HG02678 (cell line): ENCODE data around the gene MRPS6.
A peak's percentile ranks its signal among the peaks of the same experiment; 100 is the strongest.

Experiments
- ATAC-seq: cut with Tn5 transposase; IDR thresholded peaks from one replicate; pipeline ENCODE4 v1.9.1; 2021; ENCODE audit warnings: mild to moderate bottlenecking, moderate library complexity; ENCODE audit not compliant: unreplicated experiment

Gene MRPS6

GRCh38 chr21:34097442-34097841 is 24.1 kb downstream of the MRPS6 start:
- no peak for ATAC-seq

- no peak for ATAC-seq
Observed at GRCh38 chr21:34100337-34100736, 27.0 kb downstream of the MRPS6 start.

DNA sequence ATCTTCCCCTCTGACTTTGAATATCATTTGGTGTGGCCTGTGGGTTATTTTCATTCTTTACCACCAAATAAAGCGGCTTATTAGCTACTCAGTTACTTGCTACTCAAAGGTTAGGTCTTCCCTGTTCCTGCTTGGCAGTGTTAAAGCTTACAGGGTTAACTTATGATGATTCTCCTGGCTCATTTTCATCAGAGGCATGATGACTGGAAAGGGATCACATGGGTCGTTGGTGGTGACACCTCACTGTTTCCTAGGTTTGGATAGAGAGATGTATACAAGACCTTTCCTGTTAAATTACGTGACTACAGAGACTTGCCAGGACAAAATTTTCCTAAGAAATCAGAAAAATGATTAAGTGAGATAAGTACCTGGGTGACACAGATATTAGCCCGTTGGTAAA is 27.4 kb downstream of the MRPS6 start:
- no peak for ATAC-seq

DNA sequence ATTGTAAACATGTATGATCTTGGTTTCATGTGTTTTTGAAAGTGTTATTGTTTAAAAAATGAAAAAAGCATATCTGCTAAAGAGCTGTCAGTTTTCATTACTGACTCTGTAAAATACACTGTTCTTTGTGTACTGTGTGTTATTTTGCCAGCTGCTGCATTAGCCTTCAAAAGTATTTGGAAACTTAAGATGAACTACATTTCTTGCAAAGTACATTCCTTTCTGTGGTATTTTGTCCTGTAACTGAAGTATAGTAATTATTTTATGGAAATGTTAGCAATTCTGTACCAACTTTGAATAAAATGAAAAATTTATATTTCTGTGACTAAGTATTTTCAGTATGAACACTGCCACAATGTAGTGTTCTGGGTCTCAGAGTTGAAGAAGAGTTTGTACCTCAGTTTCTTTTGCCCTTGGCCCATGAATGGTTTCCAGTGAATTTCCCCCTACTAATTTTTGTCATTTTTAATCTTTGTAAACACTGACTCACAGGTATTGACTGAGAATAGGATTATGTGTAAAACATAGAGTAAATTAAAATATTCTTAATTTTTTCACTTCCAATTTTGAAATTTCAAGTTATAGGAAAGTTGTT is 32.7 kb downstream of the MRPS6 start:
- ATAC-seq = no peak

GRCh38 chr21:34107606-34108005 is 34.2 kb downstream of the MRPS6 start:
- ATAC-seq = no peak

- ATAC-seq = no peak
Observed at GRCh38 chr21:34109075-34109474, 35.7 kb downstream of the MRPS6 start.

DNA sequence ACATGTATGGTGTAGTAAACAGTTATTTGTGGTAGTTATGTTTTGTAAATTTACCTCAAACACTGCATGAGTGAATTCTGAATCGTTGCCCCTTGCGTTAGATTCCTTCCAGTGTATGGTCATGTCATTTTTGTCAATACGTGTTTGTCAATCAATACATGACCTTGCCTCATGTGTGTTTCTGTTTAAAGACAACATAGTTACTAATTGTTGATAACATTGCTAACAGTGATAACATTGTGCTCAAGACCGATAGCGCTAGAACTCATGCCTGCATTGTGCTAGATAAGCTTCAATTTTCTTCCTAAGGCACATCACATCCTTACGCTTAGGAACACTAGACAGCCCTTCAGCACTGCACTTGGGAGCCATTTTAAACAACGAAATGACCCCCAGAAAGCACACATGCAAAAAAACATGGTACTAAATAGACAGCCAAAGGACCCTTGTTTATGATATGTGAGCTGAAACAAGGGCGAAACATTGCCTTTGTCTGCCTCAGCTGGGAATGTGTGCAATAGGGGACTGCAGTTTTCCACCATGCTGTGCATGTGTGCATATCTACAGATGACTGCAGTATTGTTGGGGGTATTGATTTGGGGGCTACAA is 37.3 kb downstream of the MRPS6 start:
- no peak for ATAC-seq

DNA sequence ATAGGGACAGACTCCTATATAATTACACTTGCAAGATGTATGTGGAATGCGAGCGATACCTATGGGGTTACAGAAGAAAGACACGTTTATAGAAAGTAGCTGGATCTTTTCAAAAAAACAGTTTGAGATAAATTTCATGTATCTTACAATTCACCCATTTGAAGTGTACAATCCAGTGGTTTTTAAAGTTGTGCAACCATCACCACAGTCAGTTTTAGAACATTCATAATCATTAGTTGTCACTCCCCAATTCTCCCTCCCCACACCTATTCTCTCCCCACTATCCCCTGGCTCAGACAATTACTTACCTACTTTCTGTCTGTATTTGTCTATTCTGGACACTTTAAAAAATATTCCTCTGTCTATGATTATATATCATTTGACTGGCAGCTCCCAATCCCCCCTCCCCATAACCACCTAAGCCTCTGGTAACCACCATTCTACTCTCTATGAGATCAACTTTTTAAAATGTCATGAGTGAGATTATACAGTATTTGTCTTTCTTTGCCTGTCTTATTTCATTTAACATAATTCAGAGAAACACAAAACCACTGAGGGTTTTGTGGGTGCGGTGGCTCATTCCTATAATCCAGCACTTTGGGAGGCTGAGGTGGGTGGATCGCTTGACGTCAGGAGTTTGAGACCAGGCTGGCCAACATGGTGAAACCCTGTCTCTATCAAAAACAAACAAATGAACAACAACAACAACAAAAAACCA is 39.1 kb downstream of the MRPS6 start:
- ATAC-seq = no peak

GRCh38 chr21:34113842-34114241 is 40.5 kb downstream of the MRPS6 start:
- ATAC-seq = no peak

DNA sequence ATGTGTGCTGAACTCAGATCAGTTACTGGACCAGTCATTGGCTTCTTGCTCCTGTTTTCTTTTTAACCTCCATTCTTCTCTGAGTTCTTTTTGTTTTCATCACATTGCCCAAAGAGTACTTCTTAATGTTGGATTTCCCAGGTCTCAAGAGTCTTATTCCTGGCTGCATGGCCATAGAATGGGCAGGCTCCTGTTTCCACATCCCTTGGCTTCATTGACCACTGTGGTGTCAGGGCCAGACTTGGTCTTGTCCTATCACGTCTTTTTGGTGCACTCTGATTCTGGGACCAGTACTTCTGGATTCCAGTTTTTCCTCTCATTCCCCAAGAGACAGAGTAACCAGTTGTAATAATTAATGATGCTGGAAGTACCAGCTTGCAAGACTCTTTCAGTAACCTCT is 41.8 kb downstream of the MRPS6 start:
- ATAC-seq = no peak

- ATAC-seq = no peak
Observed at GRCh38 chr21:34116569-34116968, 43.2 kb downstream of the MRPS6 start.

DNA sequence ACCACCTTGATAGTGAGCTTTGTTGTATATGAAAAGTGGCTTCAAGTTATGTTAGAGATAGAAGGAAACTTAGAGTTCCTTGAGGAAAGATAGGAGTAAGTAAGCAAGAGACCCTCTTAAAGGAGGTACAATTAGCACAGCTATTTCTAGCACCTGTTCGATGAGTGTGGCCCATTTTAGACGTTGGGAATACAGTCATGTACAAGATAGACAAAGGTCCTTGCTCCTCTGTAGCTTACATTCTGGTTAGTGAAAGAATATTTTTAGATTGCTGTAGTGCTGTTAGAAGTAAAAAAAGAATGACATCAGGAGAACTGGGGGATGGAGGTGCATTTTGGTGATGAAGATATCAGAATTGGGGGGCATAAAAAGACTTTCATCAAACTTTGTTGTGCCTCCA is 47.5 kb downstream of the MRPS6 start:
- ATAC-seq = no peak

GRCh38 chr21:34122047-34122446 is 48.7 kb downstream of the MRPS6 start:
- ATAC-seq = no peak

DNA sequence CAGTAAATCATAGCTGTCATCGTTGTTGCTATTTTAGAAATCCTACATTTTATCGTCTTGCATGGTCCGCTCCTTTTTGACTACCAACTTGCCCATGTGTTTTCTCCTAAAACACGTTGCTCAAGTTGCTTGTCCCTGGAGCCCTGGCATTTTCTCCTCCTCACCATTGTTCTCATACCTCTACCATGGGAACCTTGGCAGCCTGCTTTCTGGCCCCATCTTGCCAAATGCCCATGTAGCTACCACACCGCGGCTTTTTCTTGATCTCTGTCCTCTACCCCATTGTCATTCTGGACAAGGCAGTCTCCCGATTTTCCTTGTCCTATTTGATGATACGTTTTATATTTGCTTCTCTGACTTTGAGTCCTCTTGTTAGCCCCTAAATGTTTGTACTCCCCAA is 50.2 kb downstream of the MRPS6 start:
- no peak for ATAC-seq

GRCh38 chr21:34126269-34126668 is 52.9 kb downstream of the MRPS6 start:
- ATAC-seq = no peak

- no peak for ATAC-seq
Observed at GRCh38 chr21:34126691-34127090, 53.3 kb downstream of the MRPS6 start.

GRCh38 chr21:34128124-34128523 is 54.7 kb downstream of the MRPS6 start:
- ATAC-seq = no peak

- ATAC-seq = no peak
Observed at GRCh38 chr21:34128674-34129038, 55.3 kb downstream of the MRPS6 start.

GRCh38 chr21:34129039-34129891 is 55.9 kb downstream of the MRPS6 start:
- peak; percentile 64 for ATAC-seq

DNA sequence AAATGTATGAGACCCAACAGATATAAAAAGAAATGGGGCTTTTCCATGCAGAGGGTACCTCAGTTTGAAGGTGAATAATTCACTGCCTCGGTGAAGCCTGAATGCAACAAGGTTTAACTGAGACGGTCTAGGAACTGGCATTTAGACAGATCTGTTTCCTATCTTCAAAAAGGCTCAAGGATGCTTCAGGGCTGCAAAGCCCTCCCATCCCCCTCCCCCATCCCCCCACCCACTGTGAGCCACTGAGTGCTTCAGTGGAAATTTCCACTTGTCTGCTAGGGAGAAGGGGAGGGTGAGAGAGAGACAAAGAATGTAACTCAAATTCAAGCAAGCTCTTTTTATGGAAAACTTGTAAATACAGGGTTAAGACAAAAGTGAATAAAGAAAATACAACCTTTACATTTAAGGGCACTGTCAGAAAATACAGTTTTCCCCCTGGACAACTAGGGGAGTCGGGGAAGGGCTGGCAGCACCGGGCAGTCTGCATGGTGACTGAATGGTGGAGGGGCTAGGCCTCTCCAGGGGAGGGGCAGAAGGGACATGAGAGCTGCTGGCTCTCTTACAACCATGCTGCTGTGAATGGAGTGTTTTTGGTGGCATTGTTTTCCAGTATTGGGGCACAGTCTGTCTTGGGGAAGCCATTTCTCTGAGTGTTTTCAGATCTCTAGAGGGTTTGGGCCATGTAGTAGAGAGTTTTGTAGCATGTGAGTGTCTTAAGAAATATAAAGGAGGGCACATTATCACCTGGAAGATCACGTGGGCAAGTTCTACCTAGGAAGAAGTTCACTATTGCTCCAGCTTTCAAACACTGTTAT is 56.7 kb downstream of the MRPS6 start:
- ATAC-seq = no peak

- no peak for ATAC-seq
Observed at GRCh38 chr21:34130716-34130985, 57.3 kb downstream of the MRPS6 start.
